ENCODE results near the gene NCS1.

GRCh38 chr9:130167927-130168326, 4.3 kb upstream of the NCS1 start:
- no peak for TF ChIP-seq CTCF (IDR thresholded peaks at IDR 0.05)
- no peak for TF ChIP-seq EP300 (IDR thresholded peaks at IDR 0.05)
- TF ChIP-seq POLR2A (IDR thresholded peaks at IDR 0.05), result no peak

Data from gastroesophageal sphincter (tissue), 3 donors.